ENCODE data around the gene GIMAP1.

The GIMAP1 gene

DNA sequence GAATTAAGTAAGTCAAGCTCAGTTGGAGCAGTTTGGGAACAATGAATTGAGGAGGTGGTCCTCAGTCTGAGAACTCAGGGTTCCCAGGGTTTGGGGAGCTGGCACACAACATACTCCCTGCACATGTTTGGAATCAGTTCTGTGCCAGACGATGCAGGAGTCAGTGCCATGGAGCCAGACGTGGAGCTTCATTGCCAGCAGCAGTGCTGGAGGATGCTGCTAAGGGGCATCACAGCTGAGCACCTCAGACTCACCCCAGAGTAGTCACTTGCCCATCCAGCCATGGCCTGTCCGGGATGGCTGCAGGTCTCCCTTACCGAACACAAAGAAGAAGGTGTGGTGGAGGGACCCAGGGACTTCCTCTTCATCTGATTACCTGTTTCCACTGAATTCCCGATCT, 28.7 kb downstream of the GIMAP1 start:
- Histone ChIP-seq H3K36me3 (peaks cover 0 to 44% (median 0%) of the 10 kb centered on the region in 11 experiments; a peak in 6 of 22 replicates), H3K27me3 (no peaks in the 10 kb centered on the region), H3K4me1 (peaks cover 0 to 49% (median 0%) of the 10 kb centered on the region in 10 experiments; a peak in 5 of 20 replicates)

DNA sequence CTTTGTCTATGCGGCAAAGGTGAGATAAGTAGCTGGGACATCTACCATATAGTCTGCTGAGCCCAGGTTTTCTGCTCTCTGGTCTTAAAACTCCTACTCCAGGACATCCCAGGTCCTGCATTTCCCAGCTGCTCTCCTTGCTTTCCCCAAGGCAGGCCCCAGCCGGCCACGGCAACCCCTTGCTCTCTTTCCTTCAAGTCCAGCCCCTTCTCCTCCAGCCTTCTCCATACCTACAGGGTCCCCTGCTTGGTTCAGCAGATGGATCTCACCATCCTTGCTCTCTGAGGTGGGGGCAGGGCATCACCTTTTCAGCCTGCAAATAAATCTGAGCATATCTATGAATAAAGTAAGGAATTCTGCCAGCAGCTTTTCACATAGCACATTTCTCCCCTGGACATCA, 29.5 kb downstream of the GIMAP1 start:
- peaks cover 0 to 35% (median 0%) of the 10 kb centered on the region in 11 experiments; a peak in 2 of 22 replicates for H4K20me1 ChIP-seq
- H3K9me3 ChIP-seq (replicated peaks in 1 of 11): no peaks in the 10 kb centered on the region
- H3K36me3 ChIP-seq: peaks cover 0 to 36% (median 0%) of the 10 kb centered on the region in 11 experiments; a peak in 6 of 22 replicates
- no peaks in the 10 kb centered on the region for H3K27me3 ChIP-seq
- no peak overlapping the region for H3K27ac ChIP-seq
- H3K4me3 ChIP-seq: no peak overlapping the region
- peaks cover 0 to 41% (median 0%) of the 10 kb centered on the region in 10 experiments; a peak in 4 of 20 replicates for H3K4me1 ChIP-seq
- no peak for TF ChIP-seq Cebpa-rat (IDR thresholded peaks at IDR 0.05)
- H3K9ac ChIP-seq: no peak overlapping the region
- no peak overlapping the region for H3K4me2 ChIP-seq

More for the DNA sequence above, 28.7 kb downstream of the GIMAP1 start:
- H3K9me3 ChIP-seq (replicated peaks in 1 of 11): peaks cover 0 to 2% (median 0%) of the 10 kb centered on the region in 11 experiments; a peak in 7 of 22 replicates
- H3K27ac ChIP-seq: no peak overlapping the region
- H3K4me3 ChIP-seq: no peak overlapping the region
- H3K9ac ChIP-seq: no peak overlapping the region
- TF ChIP-seq Cebpa-rat (IDR thresholded peaks at IDR 0.05): no peak
- H4K20me1 ChIP-seq: peaks cover 0 to 43% (median 0%) of the 10 kb centered on the region in 11 experiments; a peak in 2 of 22 replicates
- no peak overlapping the region for H3K4me2 ChIP-seq

DNA sequence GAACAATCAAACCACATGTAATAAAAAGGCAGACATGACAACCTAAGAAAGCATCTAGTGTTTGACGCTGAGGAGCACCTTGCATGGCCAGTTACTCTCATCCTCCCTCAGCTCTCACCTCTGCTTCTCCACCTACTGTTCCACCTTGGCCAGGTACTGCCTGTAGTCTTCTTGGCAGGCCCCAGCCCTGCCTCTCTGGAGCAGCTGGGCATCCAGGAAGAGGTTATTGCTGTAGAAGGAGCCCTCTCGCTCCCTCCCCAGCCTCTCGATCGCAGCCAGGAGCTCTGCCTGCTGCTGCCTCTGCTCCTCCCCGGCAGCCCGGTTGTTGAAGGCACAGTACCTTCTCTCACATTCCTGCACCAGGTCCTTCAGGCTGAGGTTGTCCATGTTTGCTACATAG, 30.5 kb downstream of the GIMAP1 start:
- Histone ChIP-seq H3K4me2 (no peak overlapping the region), H4K20me1 (peaks cover 0 to 25% (median 0%) of the 10 kb centered on the region in 11 experiments; a peak in 2 of 22 replicates), H3K27ac (no peak overlapping the region), H3K9ac (no peak overlapping the region), H3K36me3 (peaks cover 0 to 25% (median 0%) of the 10 kb centered on the region in 11 experiments; a peak in 6 of 22 replicates), H3K4me1 (peaks cover 0 to 32% (median 0%) of the 10 kb centered on the region in 10 experiments; a peak in 4 of 20 replicates), H3K9me3 (replicated peaks in 1 of 11) (no peaks in the 10 kb centered on the region), H3K27me3 (no peaks in the 10 kb centered on the region), H3K4me3 (no peak overlapping the region)
- TF ChIP-seq Cebpa-rat (IDR thresholded peaks at IDR 0.05): no peak

DNA sequence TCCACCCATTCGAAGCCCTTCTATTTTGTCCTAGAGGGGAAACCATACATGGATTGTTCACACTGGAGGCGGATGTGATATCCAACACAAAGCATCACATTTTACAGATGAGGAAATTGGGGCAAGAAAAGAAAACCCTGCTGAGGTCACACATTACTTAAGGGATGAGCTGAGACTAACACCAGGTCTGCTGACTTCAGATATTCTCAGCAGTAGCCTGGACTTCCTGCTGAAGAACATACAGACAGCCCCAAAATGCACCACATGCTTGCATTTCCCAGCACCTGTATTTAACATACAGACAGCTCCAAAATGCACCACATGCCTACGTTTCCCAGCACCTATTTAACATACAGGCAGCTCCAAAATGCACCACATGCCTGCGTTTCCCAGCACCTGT, 32.0 kb downstream of the GIMAP1 start:
- peaks cover 0 to 11% (median 0%) of the 10 kb centered on the region in 11 experiments; a peak in 4 of 22 replicates for H3K36me3 ChIP-seq
- H3K27me3 ChIP-seq: no peaks in the 10 kb centered on the region
- H3K4me1 ChIP-seq: peaks cover 0 to 27% (median 5%) of the 10 kb centered on the region in 10 experiments; a peak in 13 of 20 replicates
- H3K4me3 ChIP-seq: no peak overlapping the region
- TF ChIP-seq Cebpa-rat (IDR thresholded peaks at IDR 0.05): no peak
- H3K27ac ChIP-seq: no peak overlapping the region
- H3K4me2 ChIP-seq: peak overlapping the region in 2 of 11 experiments; percentile 10 to 36; a peak in 4 of 22 replicates
- no peak overlapping the region for H3K9ac ChIP-seq
- H4K20me1 ChIP-seq: peaks cover 0 to 10% (median 0%) of the 10 kb centered on the region in 11 experiments; a peak in 2 of 22 replicates
- H3K9me3 ChIP-seq (replicated peaks in 1 of 11): no peaks in the 10 kb centered on the region

DNA sequence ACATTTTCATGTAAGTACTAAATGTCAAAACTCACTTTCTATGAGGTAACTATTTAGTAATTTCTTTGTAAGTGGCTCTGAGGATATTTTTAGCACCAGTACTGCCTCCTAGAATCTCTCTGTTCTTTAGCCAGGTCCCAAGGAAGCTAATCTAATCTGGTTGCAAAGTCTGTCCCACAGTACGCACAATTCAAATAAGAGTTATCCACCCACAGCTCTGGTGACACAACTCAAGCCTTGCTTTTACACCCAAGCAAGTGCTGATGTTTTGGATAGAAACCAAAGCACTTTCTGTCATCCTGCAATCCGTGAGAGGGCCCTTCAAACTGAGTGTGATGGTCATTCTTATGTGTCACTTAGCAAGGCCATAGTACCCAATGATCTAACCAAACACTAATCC, 35.3 kb downstream of the GIMAP1 start:
- Histone ChIP-seq H3K9me3 (replicated peaks in 1 of 11) (no peaks in the 10 kb centered on the region), H3K36me3 (no peaks in the 10 kb centered on the region), H3K9ac (no peak overlapping the region), H3K4me1 (peaks cover 22 to 56% (median 35%) of the 10 kb centered on the region in 10 experiments), H3K4me2 (no peak overlapping the region), H3K27ac (no peak overlapping the region), H3K27me3 (no peaks in the 10 kb centered on the region), H3K4me3 (no peak overlapping the region), H4K20me1 (no peaks in the 10 kb centered on the region)
- no peak for TF ChIP-seq Cebpa-rat (IDR thresholded peaks at IDR 0.05)

DNA sequence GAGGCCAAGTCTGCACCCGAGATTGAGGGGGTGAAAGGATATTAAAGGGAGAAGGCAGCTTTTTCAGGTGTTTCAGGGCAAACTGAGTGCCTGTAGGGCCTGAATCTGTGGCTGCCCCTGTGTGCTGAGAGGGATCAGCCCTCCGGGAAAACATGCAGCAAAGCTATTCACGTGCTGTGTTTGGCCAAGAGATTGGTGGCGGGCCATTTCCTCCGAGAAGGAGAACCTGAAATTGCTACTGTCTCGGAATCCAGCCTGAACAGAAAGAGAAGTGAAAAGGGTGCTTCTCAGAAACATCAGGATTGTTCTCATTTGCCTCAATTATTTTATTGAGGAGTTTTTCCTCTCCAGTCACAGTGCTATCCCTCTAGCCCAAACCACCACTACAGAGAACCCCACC, 36.8 kb downstream of the GIMAP1 start:
- Histone ChIP-seq H3K4me1 (peaks cover 22 to 50% (median 36%) of the 10 kb centered on the region in 10 experiments), H3K9ac (peak overlapping the region in 1 of 11 experiments; percentile 5; a peak in 1 of 22 replicates), H3K4me2 (peak overlapping the region in 9 of 11 experiments; percentile 6 to 80 (median 29); a peak in 13 of 22 replicates), H3K4me3 (no peak overlapping the region), H3K27me3 (no peaks in the 10 kb centered on the region), H3K9me3 (replicated peaks in 1 of 11) (no peaks in the 10 kb centered on the region), H3K36me3 (no peaks in the 10 kb centered on the region), H4K20me1 (no peaks in the 10 kb centered on the region), H3K27ac (peak overlapping the region in 2 of 11 experiments; percentile 10 to 21; a peak in 2 of 22 replicates)
- no peak for TF ChIP-seq Cebpa-rat (IDR thresholded peaks at IDR 0.05)

DNA sequence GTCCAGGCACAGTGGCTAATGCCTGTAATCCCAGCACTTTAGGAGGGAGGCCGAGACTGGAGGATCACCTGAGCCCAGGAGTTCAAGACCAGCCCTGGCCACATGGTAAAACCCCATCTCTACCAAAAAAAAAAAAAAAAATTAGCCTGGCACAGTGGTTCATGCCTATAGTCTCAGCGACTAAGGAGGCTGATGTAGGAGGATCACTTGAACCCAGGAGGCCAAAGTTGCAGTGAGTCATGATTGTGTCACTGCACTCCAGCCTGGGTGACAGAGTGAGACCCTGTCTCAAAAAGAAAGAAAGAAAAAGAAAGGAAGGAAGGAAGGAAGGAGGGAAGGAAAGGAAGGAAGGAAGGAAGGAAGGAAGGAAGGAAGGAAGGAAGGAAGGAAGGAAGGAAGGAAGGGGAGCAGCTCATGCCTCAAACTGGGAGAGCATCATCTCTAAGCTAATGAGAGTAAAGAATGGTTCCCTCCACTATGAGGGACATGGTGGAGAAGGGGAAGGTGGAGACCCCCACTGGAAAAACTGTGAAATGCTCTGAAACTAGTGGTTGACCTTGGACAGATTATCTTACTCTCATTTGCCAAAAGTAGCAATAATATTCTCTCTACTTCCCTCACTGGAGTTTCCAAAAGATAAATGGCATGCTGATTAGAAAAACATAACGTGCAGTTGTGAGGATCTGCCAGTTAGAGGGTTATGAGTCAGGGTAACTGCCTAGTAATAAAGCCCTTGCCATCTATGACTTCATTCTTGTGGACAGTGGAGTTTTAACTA, 37.6 kb downstream of the GIMAP1 start:
- Histone ChIP-seq H3K4me3 (no peak overlapping the region), H4K20me1 (no peaks in the 10 kb centered on the region), H3K4me2 (peak overlapping the region in 8 of 11 experiments; percentile 6 to 80 (median 42); a peak in 10 of 22 replicates), H3K36me3 (no peaks in the 10 kb centered on the region), H3K27ac (peak overlapping the region in 1 of 11 experiments; percentile 21; a peak in 1 of 22 replicates), H3K9ac (no peak overlapping the region), H3K9me3 (replicated peaks in 1 of 11) (no peaks in the 10 kb centered on the region), H3K4me1 (peaks cover 22 to 44% (median 36%) of the 10 kb centered on the region in 10 experiments), H3K27me3 (no peaks in the 10 kb centered on the region)
- no peak for TF ChIP-seq Cebpa-rat (IDR thresholded peaks at IDR 0.05)

DNA sequence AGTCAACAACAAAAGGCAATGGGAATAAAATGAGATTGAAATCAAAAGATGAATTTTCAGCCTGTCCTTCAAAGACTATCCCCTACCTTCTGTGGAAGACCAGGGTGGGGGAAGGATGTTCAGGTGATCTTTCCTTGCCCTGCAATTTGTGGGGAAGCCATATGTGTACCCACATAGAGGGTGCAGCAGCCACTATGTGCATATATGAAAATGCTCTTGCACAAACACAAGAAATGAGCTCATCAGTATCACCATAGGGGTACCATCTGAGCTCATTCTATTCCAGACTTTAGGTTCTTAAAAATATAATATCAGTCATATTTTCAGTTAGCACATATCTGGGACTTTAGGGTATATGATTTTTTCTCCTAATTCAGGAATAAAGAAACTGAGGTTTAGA, 38.5 kb downstream of the GIMAP1 start:
- Histone ChIP-seq H3K9ac (peak overlapping the region in 3 of 11 experiments; percentile 37 to 54 (median 45); a peak in 5 of 22 replicates), H3K4me1 (peaks cover 22 to 44% (median 36%) of the 10 kb centered on the region in 10 experiments), H3K4me3 (no peak overlapping the region), H3K27ac (peak overlapping the region in 3 of 11 experiments; percentile 53 to 63 (median 60); a peak in 5 of 22 replicates), H3K36me3 (no peaks in the 10 kb centered on the region), H3K27me3 (no peaks in the 10 kb centered on the region), H3K9me3 (replicated peaks in 1 of 11) (no peaks in the 10 kb centered on the region), H3K4me2 (peak overlapping the region; percentile 65 to 88 (median 79)), H4K20me1 (no peaks in the 10 kb centered on the region)
- TF ChIP-seq Cebpa-rat (IDR thresholded peaks at IDR 0.05): no peak

DNA sequence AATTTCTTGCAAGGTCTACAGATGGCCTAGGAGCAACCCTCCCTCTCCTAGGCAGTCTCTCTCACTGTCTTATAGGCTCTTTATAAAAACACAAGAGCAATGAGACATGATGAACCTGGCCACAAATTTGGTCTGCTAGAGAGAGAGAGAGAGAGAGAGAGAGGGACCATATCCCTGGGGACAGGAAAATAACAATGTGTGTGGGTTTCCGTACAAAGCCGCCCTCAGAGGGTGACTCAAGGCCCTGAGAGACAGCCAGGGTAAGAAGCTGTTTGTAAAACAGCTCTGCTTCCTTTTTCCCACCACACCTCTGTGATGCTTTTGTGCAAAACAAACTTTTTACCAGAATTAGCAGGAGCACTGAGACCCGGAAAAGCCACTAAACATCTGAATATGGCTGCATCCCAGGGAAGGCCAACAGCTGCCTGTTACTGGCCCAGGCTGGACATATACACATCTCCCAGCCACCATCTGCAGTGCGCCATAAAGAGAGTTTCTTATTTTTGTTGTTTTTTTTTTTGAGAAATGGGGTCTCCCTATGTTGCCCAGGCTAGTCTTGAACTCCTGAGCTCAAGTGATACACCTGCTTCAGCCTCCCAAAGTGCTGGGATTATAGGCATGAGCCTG, 39.2 kb downstream of the GIMAP1 start:
- Histone ChIP-seq H3K4me2 (peak overlapping the region; percentile 65 to 88 (median 79)), H3K27ac (peak overlapping the region in 8 of 11 experiments; percentile 29 to 68 (median 48); a peak in 16 of 22 replicates), H3K36me3 (no peaks in the 10 kb centered on the region), H3K9me3 (replicated peaks in 1 of 11) (no peaks in the 10 kb centered on the region; a peak in 1 of 22 replicates), H4K20me1 (no peaks in the 10 kb centered on the region), H3K9ac (peak overlapping the region in 6 of 11 experiments; percentile 2 to 54 (median 41); a peak in 7 of 22 replicates), H3K4me1 (peaks cover 22 to 44% (median 36%) of the 10 kb centered on the region in 10 experiments), H3K27me3 (no peaks in the 10 kb centered on the region), H3K4me3 (peak overlapping the region in 1 of 10 experiments; percentile 14; a peak in 1 of 20 replicates)
- TF ChIP-seq Cebpa-rat (IDR thresholded peaks at IDR 0.05): no peak

Data from BLaER1 treated with 17β-estradiol and CSF1 and Interleukin-3, amounts not matched to agents 10 nM and 100 nM (cell line).